ENCODE data around the gene TTC3.

GRCh38 chr21:37062593-37062935 lies 10.5 kb upstream of the TTC3 start:
- TF ChIP-seq POLR2A (IDR thresholded peaks at IDR 0.05; ENCODE audit: low read depth, low read length) (no peak), POLR2AphosphoS5 (IDR thresholded peaks at IDR 0.05; ENCODE audit: low read depth, low read length) (no peak), TAF1 (IDR thresholded peaks at IDR 0.05; ENCODE audit: borderline replicate concordance, low read depth, low read length) (no peak)
